Measurements from ENCODE around the gene HRG. TPM values are rescaled to one million over a fixed set of nuclear protein-coding genes. Genes with fewer than 3 reads are reported as not detected.

Gene HRG
- total and polyA plus RNA-seq, 2 donors (not counting 3 experiments of a cell fraction or from before 2014, with no cell fraction given): not detected

GRCh38 chr3:186624598-186624997, 41.2 kb upstream of the HRG start:
- Histone ChIP-seq H2AFZ (ENCODE audit: low read depth, low read length) (no peak overlapping the region), H3K27me3 (ENCODE audit: control insufficient read depth in 2 of 2, insufficient read depth in 2 of 2, low read length in 2 of 2) (peaks cover 0 to 4% of the 10 kb centered on the region in 2 experiments), H3K9me3 (replicated peaks; ENCODE audit: control insufficient read depth, insufficient read depth, low read length) (no peaks in the 10 kb centered on the region), H3K9me1 (replicated peaks; ENCODE audit: control insufficient read depth, extremely low read depth, insufficient read depth, low read length) (no peaks in the 10 kb centered on the region), H4K20me1 (replicated peaks; ENCODE audit: control insufficient read depth, extremely low read depth, insufficient read depth, low read length) (no peaks in the 10 kb centered on the region), H3K4me2 (ENCODE audit: insufficient read depth, low read length) (no peak overlapping the region), H3K36me3 (ENCODE audit: control insufficient read depth in 2 of 2, extremely low read depth in 1 of 2, insufficient read depth in 2 of 2, low read length in 2 of 2) (no peaks in the 10 kb centered on the region), H3K79me2 (ENCODE audit: control insufficient read depth, insufficient read depth, low read length) (no peaks in the 10 kb centered on the region), H3K4me3 (replicated peaks in 1 of 3; ENCODE audit: insufficient read depth in 1 of 3, low read depth in 1 of 3, low read length in 3 of 3) (no peak overlapping the region), H3K9ac (replicated peaks; ENCODE audit: extremely low read depth, insufficient read depth, low read length) (no peak overlapping the region), H3K27ac (ENCODE audit: insufficient read depth, low read depth, low read length) (no peak overlapping the region), H3K4me1 (ENCODE audit: control insufficient read depth, extremely low read depth, insufficient read depth, low read length) (no peaks in the 10 kb centered on the region)
- ChIA-PET CTCF (interaction anchor here (0.6 to 2.3 kb wide), 4 partner anchors 10 to 681 kb away, joined by 3 to 6 read pairs (median 4); no protein-coding TSS in a partner anchor), POLR2A (no interaction called here)
- DNase-seq (ENCODE audit: low read depth, low spot score) (no peak), FAIRE-seq (no peak)
- no TSS peak for BruUV-seq (replicated peaks)
- no peak for TF ChIP-seq FOS (IDR thresholded peaks at IDR 0.05; ENCODE audit: borderline replicate concordance, insufficient read depth, low read length)
- TF ChIP-seq MAX (IDR thresholded peaks at IDR 0.05; ENCODE audit: insufficient read depth, insufficient read length): no peak
- TF ChIP-seq CTCF (IDR thresholded peaks at IDR 0.05; ENCODE audit: extremely low read depth in 1 of 2, insufficient read depth in 1 of 2, low read depth in 1 of 2, low read length in 2 of 2): no peak
- TF ChIP-seq GATA2 (IDR thresholded peaks at IDR 0.05; ENCODE audit: insufficient read depth, insufficient read length, low read depth, low read length): no peak
- dilution Hi-C loops (cut with MboI; ENCODE audit: extremely low pct_ligation_motif_present, low sequenced_read_pairs): no loop called here
- intact Hi-C loops (cut with micrococcal nuclease): no loop called here

GRCh38 chr3:186625600-186626042, 40.2 kb upstream of the HRG start:
- Histone ChIP-seq H3K4me3 (replicated peaks in 1 of 3; ENCODE audit: insufficient read depth in 1 of 3, low read depth in 1 of 3, low read length in 3 of 3) (no peak overlapping the region), H3K4me1 (ENCODE audit: control insufficient read depth, extremely low read depth, insufficient read depth, low read length) (no peaks in the 10 kb centered on the region), H3K27ac (ENCODE audit: insufficient read depth, low read depth, low read length) (no peak overlapping the region), H3K9ac (replicated peaks; ENCODE audit: extremely low read depth, insufficient read depth, low read length) (no peak overlapping the region), H3K9me3 (replicated peaks; ENCODE audit: control insufficient read depth, insufficient read depth, low read length) (no peaks in the 10 kb centered on the region), H3K9me1 (replicated peaks; ENCODE audit: control insufficient read depth, extremely low read depth, insufficient read depth, low read length) (no peaks in the 10 kb centered on the region), H4K20me1 (replicated peaks; ENCODE audit: control insufficient read depth, extremely low read depth, insufficient read depth, low read length) (no peaks in the 10 kb centered on the region), H3K4me2 (ENCODE audit: insufficient read depth, low read length) (no peak overlapping the region), H2AFZ (ENCODE audit: low read depth, low read length) (no peak overlapping the region), H3K79me2 (ENCODE audit: control insufficient read depth, insufficient read depth, low read length) (no peaks in the 10 kb centered on the region), H3K27me3 (ENCODE audit: control insufficient read depth in 2 of 2, insufficient read depth in 2 of 2, low read length in 2 of 2) (peaks cover 0 to 4% of the 10 kb centered on the region in 2 experiments), H3K36me3 (ENCODE audit: control insufficient read depth in 2 of 2, extremely low read depth in 1 of 2, insufficient read depth in 2 of 2, low read length in 2 of 2) (no peaks in the 10 kb centered on the region)
- ChIA-PET POLR2A (no interaction called here), CTCF (interaction anchor here (1.5 to 1.9 kb wide), 3 partner anchors 8 to 17 kb away, joined by 3 to 8 read pairs (median 5); no protein-coding TSS in a partner anchor)
- intact Hi-C loops (cut with micrococcal nuclease): no loop called here
- no peak for TF ChIP-seq MAX (IDR thresholded peaks at IDR 0.05; ENCODE audit: insufficient read depth, insufficient read length)
- TF ChIP-seq JUN (IDR thresholded peaks at IDR 0.05; ENCODE audit: borderline replicate concordance, insufficient read depth, insufficient read length, low read depth): no peak
- no peak for TF ChIP-seq MYC (IDR thresholded peaks at IDR 0.05; ENCODE audit: low read depth, low read length)
- no peak for TF ChIP-seq FOS (IDR thresholded peaks at IDR 0.05; ENCODE audit: borderline replicate concordance, insufficient read depth, low read length)
- TF ChIP-seq CTCF (IDR thresholded peaks at IDR 0.05; ENCODE audit: extremely low read depth in 1 of 2, insufficient read depth in 1 of 2, low read depth in 1 of 2, low read length in 2 of 2): no peak
- no peak for TF ChIP-seq GATA2 (IDR thresholded peaks at IDR 0.05; ENCODE audit: insufficient read depth, insufficient read length, low read depth, low read length)
- no peak for TF ChIP-seq POLR2A (IDR thresholded peaks at IDR 0.05; ENCODE audit: low read depth, low read length)
- TF ChIP-seq EZH2 (IDR thresholded peaks at IDR 0.05; ENCODE audit: borderline replicate concordance, low read depth, low read length, severe bottlenecking): no peak
- no peak for TF ChIP-seq POLR2AphosphoS5 (IDR thresholded peaks at IDR 0.05; ENCODE audit: insufficient read depth, low read depth, low read length)
- DNase-seq (ENCODE audit: low read depth, low spot score): no peak
- BruUV-seq (replicated peaks): no TSS peak
- no peak for FAIRE-seq
- dilution Hi-C loops (cut with MboI; ENCODE audit: extremely low pct_ligation_motif_present, low sequenced_read_pairs): no loop called here

Measured in endothelial cell of umbilical vein (primary cell).